ENCODE data around the gene PRSS36. TPM values are rescaled to one million over a fixed set of nuclear protein-coding genes. Genes with fewer than 3 reads are reported as not detected.
"Not testable (repeated sequence)": the region's sequence is repeated elsewhere in the genome, so short reads cannot be mapped to it uniquely, and the experiment has no call there.

Gene PRSS36
- total RNA-seq, 1 donor from 2014 or later, result 1.3 TPM

DNA sequence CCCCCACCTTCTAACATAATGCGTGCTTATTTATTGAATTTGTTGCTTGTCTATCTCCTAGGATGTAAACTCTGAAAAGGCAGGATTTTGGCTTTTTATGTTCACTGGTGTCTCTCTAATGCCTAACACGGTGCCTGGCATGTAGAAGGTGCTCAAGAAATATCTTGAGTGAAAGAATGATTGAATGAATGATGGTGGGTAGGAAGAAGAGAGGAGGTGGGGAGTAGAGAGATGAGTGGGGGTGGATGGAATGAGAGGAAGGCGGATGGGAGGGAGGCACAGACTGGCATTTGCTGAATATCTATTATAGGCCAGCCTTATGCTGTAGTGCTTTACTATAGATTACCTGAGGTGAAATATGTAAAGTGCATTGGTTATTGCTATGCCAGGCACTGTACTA, 2.3 kb downstream of the PRSS36 start:
- TF ChIP-seq, protein P1, sequence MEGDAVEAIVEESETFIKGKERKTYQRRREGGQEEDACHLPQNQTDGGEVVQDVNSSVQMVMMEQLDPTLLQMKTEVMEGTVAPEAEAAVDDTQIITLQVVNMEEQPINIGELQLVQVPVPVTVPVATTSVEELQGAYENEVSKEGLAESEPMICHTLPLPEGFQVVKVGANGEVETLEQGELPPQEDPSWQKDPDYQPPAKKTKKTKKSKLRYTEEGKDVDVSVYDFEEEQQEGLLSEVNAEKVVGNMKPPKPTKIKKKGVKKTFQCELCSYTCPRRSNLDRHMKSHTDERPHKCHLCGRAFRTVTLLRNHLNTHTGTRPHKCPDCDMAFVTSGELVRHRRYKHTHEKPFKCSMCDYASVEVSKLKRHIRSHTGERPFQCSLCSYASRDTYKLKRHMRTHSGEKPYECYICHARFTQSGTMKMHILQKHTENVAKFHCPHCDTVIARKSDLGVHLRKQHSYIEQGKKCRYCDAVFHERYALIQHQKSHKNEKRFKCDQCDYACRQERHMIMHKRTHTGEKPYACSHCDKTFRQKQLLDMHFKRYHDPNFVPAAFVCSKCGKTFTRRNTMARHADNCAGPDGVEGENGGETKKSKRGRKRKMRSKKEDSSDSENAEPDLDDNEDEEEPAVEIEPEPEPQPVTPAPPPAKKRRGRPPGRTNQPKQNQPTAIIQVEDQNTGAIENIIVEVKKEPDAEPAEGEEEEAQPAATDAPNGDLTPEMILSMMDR (conservative IDR thresholded peaks at IDR 0.05; ENCODE audit: low read depth, low read length), result no peak
- DNase-seq (ENCODE audit: low read depth), result no peak
- H3K4me3 ChIP-seq (ENCODE audit: low read depth, low read length), result no peak overlapping the region

DNA sequence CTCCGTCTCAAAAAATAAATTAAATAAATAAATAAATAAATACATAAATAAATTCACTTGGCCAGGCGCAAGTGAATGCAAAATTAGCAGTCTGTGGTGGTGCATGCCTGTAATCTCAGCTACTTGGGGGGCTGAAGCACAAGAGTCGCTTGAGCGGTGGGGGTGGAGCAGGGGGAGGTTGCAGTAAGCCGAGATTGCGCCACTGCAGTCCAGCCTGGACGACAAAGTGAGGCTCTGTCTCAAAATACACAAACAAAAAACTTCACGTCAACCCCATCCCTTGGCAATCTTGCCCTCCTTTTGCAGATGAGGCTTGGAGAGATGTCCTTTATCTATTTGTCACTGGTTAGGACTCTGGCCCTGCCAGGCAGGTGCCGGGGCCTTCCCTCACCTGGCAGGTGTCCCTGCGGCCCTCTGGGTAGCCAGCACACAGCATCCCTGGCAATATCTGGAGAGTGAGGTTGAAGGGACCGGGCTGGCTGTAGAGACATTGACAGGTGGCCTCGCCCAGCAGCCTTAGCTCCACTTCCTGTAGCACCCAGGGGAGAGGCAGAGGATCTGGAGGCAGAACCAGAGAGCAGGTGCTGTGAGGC, 4.4 kb downstream of the PRSS36 start:
- TF ChIP-seq, protein P1 (conservative IDR thresholded peaks at IDR 0.05; ENCODE audit: low read depth, low read length), result no peak
- DNase-seq (ENCODE audit: low read depth), result no peak
- H3K4me3 ChIP-seq (ENCODE audit: low read depth, low read length), result no peak overlapping the region

DNA sequence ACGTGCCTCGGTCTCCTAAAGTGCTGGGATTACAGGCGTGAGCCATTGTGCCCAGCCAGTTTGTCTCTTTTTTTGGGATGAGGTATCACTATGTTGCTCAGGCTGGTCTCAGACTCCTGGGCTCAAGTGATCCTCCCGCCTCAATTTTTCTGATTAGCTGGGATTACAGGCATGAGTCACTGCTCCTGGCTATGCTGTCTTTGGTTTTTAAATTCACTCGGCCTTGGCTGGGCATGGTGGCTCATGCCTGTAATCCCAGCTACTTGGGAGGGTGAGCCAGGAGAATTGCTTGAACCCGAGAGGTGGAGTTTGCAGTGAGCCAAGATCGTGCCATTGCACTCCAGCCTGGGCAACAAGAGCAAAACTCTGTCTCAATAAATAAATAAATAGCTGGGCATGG, 5.4 kb downstream of the PRSS36 start:
- not testable (repeated sequence) for H3K4me3 ChIP-seq (ENCODE audit: low read depth, low read length); DNase-seq (ENCODE audit: low read depth)

DNA sequence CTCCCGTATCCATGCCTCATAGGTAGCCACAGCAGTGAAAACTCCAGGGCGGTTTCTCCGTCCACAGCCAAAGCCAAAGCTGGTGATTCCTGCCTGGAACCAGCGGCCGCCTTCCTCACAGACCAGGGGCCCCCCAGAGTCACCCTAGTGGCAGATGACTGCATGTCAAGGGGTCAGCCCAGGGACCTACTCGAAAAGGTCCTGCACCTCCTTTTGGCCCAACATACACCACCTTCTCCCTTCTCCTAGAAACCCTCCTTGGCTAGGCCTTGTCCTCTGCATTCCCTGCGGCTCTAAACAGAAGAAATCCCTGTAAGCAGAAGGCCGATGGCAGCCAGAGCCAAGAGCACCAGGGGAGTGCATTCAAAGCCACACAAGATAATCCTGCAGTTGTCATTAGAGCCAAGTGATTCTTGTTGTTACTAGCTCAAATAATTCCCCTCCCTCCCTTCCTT, 6.1 kb downstream of the PRSS36 start:
- H3K4me3 ChIP-seq (ENCODE audit: low read depth, low read length), result no peak overlapping the region
- no peak for DNase-seq (ENCODE audit: low read depth)
- TF ChIP-seq, protein P1 (conservative IDR thresholded peaks at IDR 0.05; ENCODE audit: low read depth, low read length), result no peak

DNA sequence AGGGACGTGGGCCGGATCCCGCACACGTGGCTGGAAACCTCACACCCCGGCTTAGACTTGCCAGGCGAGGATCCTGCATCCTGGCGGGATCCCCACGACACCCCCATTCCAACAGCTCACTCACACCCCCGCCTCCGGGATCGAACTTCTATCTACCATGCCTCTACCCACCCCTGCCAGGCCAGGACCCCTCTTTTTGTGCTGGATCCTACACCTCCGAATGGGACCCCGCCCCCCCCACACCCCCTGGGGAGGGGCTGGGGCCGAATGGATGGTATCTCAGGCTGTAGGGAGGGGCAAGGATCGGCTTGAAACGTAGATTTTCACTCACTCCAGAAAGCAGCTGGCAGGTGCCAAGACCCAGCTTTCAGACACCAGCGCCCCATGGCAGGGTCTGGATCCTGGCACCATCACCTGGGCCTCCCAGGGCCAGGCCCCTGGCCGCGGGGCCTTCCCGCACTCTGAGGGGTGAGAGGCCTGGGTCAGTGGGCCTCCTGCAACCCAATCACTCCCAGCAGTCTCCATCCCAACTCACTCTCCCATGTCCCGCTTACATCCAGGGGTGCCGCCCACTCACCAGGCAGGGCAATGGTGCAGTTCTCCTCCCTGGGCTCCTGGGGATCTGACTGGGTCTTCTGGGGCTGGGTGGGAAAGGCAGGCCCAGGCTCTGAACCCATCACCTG, 6.7 kb downstream of the PRSS36 start:
- H3K4me3 ChIP-seq (ENCODE audit: low read depth, low read length), result peak overlapping the region; percentile 45
- DNase-seq (ENCODE audit: low read depth), result no peak
- TF ChIP-seq, protein P1 (conservative IDR thresholded peaks at IDR 0.05; ENCODE audit: low read depth, low read length), result no peak

DNA sequence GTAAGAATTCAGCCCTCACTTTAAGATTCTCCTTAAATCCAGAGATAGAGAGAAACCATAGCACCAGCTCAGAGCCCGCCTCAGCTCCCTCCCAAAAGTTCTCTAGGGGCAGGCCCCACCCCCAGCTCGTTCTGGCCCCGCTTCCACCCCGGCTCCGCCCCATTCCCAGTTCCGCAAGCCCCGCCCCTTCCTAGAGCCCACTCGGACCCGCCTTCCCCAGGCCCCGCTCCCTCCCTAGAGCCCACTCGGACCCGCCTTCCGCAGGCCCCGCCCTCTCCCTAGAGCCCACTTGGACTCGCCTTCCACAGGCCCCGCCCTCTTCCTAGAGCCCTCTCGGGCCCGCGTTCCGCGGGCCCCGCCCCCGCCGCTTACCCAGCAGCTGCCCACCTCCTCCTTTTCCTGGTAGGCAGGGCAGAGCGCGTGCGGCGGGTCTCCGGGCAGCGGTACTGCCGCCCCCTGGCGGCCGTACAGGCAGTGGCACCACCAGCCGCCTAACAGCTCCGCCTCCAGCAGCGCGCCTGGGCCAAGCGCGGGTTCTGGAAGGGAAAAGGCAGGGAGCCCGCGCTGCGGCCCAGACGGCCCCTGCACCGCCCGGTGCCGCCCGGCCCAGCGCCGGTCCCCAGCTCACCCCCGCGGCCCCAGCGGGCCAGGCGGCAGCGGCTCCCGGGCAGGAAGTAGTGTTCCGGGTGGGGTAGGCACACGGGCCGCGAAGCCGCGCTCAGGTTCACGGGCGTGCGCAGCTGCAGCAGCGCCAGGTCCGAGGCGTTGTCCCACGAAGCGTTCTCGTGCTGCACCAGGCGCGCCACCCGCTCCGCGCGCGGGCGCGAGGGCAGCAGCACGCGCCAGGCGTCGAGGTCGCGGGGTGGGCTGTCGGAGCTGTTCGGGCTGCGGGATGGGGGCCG, 7.5 kb downstream of the PRSS36 start:
- TF ChIP-seq, protein P1 (conservative IDR thresholded peaks at IDR 0.05; ENCODE audit: low read depth, low read length), result peak; percentile 82
- peak; percentile 66 for DNase-seq (ENCODE audit: low read depth)
- H3K4me3 ChIP-seq (ENCODE audit: low read depth, low read length), result peak overlapping the region; percentile 45

DNA sequence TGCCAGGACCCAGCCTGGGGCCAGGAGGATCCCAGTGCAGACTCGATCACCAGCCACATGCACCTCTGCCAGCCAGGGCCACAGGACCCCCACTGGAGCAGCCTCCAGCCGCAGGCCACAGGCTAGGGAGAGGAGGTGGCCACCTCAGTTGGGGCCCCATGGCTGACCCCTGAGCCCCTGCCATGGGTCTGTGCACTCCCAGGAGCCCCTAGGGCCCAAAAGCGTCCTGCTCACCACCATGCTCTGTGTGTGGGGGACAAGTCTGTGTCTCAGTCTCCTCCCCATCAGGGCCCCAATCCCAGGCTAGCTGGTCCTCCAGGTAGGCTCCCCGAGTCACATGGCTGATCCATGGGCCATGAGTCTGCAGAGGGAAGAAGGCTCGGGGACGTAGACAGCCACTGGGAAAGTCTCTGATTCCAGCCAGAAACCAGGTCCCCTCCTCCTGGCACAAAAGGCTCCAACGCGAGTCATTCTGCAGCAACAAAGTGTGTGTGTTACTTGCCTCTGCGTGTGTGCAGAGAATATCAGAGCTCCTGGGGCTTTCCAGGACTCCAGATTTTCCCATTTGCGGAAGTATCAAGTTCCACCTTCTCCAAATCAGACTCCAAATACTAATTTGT, 8.3 kb downstream of the PRSS36 start:
- peak overlapping the region; percentile 33 for H3K4me3 ChIP-seq (ENCODE audit: low read depth, low read length)
- DNase-seq (ENCODE audit: low read depth), result peak; percentile 54
- TF ChIP-seq, protein P1 (conservative IDR thresholded peaks at IDR 0.05; ENCODE audit: low read depth, low read length), result no peak

DNA sequence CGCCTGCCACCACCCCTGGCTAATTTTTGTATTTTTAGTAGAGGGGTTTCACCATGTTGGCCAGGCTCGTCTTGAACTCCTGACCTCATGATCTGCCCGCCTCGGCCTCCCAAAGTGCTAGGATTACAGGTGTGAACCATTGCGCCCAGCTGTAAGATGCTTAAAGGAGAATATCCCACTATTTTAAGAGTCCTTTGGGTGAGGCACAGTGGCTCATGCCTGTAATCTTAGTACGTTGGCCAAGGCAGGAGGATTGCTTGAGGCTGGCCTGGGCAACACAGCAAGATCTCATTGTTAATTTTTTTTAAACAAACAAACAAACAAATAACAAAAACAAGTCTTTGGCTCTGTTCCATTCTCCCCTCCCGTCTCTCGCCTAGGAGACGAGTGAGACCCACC, 8.8 kb downstream of the PRSS36 start:
- H3K4me3 ChIP-seq (ENCODE audit: low read depth, low read length), result not testable (repeated sequence)

More for the DNA sequence above, 8.8 kb downstream of the PRSS36 start:
- DNase-seq (ENCODE audit: low read depth), result not testable (repeated sequence)

All from epithelial cell of proximal tubule (primary cell).